ENCODE results near the gene PHF21A. TPM values are rescaled to one million over a fixed set of nuclear protein-coding genes. Genes with fewer than 3 reads are reported as not detected.

Gene PHF21A
- total and polyA plus RNA-seq, 2 of the 8 experiments (the other 6 are each of a cell fraction or from before 2014, with no cell fraction given), result 17.6 to 40.3 TPM

DNA sequence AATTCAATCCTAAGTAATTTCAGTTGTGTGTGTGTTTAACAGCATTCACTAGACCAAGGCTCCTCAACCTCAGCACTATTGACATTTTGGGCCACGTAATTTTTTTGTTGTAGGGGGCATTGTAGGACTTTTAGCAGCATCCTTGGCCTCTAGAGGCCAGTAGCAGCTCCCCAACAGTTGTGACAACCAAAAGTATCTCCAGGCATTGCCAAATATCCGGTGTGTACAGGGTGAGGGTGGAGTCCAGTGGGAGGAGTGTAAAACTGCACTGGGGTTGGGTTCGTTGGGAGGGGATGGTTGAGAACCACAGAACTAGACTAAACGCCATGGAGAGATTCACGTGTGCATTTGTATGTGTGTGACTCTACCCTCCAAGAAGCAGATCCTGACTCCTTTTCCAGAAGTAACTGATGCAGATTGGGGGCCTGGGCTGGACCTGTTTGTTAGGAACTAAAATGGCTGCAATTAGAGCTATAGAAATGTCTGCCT, 5.9 kb upstream of the PHF21A start (continued):
- TF ChIP-seq, protein P1, sequence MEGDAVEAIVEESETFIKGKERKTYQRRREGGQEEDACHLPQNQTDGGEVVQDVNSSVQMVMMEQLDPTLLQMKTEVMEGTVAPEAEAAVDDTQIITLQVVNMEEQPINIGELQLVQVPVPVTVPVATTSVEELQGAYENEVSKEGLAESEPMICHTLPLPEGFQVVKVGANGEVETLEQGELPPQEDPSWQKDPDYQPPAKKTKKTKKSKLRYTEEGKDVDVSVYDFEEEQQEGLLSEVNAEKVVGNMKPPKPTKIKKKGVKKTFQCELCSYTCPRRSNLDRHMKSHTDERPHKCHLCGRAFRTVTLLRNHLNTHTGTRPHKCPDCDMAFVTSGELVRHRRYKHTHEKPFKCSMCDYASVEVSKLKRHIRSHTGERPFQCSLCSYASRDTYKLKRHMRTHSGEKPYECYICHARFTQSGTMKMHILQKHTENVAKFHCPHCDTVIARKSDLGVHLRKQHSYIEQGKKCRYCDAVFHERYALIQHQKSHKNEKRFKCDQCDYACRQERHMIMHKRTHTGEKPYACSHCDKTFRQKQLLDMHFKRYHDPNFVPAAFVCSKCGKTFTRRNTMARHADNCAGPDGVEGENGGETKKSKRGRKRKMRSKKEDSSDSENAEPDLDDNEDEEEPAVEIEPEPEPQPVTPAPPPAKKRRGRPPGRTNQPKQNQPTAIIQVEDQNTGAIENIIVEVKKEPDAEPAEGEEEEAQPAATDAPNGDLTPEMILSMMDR (IDR thresholded peaks at IDR 0.05; ENCODE audit: control extremely low read depth in 1 of 3, insufficient read depth in 1 of 3, low read depth in 1 of 3, low read length in 3 of 3), result peak; percentile 8 to 55 (median 47)
